ENCODE results near the gene ERRFI1.

GRCh38 chr1:7972285-7972684 is 53.8 kb downstream of the ERRFI1 start:
- no peak for TF ChIP-seq CTCF (IDR thresholded peaks at IDR 0.05)
- no peak for TF ChIP-seq EZH2 (IDR thresholded peaks at IDR 0.05)
- no peak for TF ChIP-seq EZH2phosphoT487 (IDR thresholded peaks at IDR 0.05)
